ENCODE results near the gene TBC1D22A.
"Not testable (repeated sequence)": the region's sequence is repeated elsewhere in the genome, so short reads cannot be mapped to it uniquely, and the experiment has no call there.

The TBC1D22A gene

GRCh38 chr22:46815132-46815531 lies 52.7 kb downstream of the TBC1D22A start:
- no peak for DNase-seq

GRCh38 chr22:46815559-46815895 lies 53.1 kb downstream of the TBC1D22A start:
- DNase-seq, result no peak

- DNase-seq, result no peak
Observed at GRCh38 chr22:46815896-46816731, 53.7 kb downstream of the TBC1D22A start.

GRCh38 chr22:46817390-46817789 lies 54.9 kb downstream of the TBC1D22A start:
- DNase-seq, result not testable (repeated sequence)

GRCh38 chr22:46823248-46823647 lies 60.8 kb downstream of the TBC1D22A start:
- no peak for DNase-seq

- no peak for DNase-seq
Observed at GRCh38 chr22:46823654-46824053, 61.2 kb downstream of the TBC1D22A start.

- no peak for DNase-seq
Observed at GRCh38 chr22:46824344-46824909, 62.0 kb downstream of the TBC1D22A start.

GRCh38 chr22:46824980-46825544 lies 62.6 kb downstream of the TBC1D22A start:
- no peak for DNase-seq

- DNase-seq, result no peak
Observed at GRCh38 chr22:46826438-46827135, 64.1 kb downstream of the TBC1D22A start.

GRCh38 chr22:46827136-46827780 lies 64.8 kb downstream of the TBC1D22A start:
- no peak for DNase-seq

GRCh38 chr22:46827781-46828180 lies 65.3 kb downstream of the TBC1D22A start:
- DNase-seq, result no peak

GRCh38 chr22:46828323-46828900 lies 66.0 kb downstream of the TBC1D22A start:
- no peak for DNase-seq

- no peak for DNase-seq
Observed at GRCh38 chr22:46829117-46829891, 66.9 kb downstream of the TBC1D22A start.

GRCh38 chr22:46829941-46830715 lies 67.7 kb downstream of the TBC1D22A start:
- no peak for DNase-seq

GRCh38 chr22:46830841-46831240 lies 68.4 kb downstream of the TBC1D22A start:
- no peak for DNase-seq

- no peak for DNase-seq
Observed at GRCh38 chr22:46833228-46833627, 70.8 kb downstream of the TBC1D22A start.

- DNase-seq, result no peak
Observed at GRCh38 chr22:46834021-46834737, 71.7 kb downstream of the TBC1D22A start.

- DNase-seq, result no peak
Observed at GRCh38 chr22:46835288-46835687, 72.8 kb downstream of the TBC1D22A start.

GRCh38 chr22:46835693-46836092 lies 73.2 kb downstream of the TBC1D22A start:
- no peak for DNase-seq

GRCh38 chr22:46841522-46841921 lies 79.1 kb downstream of the TBC1D22A start:
- DNase-seq, result no peak

Data from DMS79 (cell line).